HUES64 (cell line): ENCODE measurements around the gene ANKRD10.

Experiments
- H3K27ac ChIP-seq: 2 replicates; pipeline ENCODE4 v1.7.0; 2013; ENCODE audit warnings: low read depth, low read length, inconsistent platforms
- H3K27me3 ChIP-seq: 2 replicates; pipeline ENCODE4 v1.6.1; 2013; ENCODE audit warnings: mild to moderate bottlenecking, low read length; ENCODE audit not compliant: insufficient read depth
- H3K36me3 ChIP-seq: 2 replicates; pipeline ENCODE4 v1.6.1; 2013; ENCODE audit warnings: mild to moderate bottlenecking, low read length; ENCODE audit not compliant: insufficient read depth
- H3K4me1 ChIP-seq: 2 replicates; pipeline ENCODE4 v1.6.1; 2013; ENCODE audit warnings: mild to moderate bottlenecking, low read length, moderate library complexity; ENCODE audit not compliant: insufficient read depth
- H3K4me3 ChIP-seq: 2 replicates; pipeline ENCODE4 v1.5.1; 2013; ENCODE audit warnings: mild to moderate bottlenecking, low read length, moderate library complexity
- H3K9ac ChIP-seq: 2 replicates; pipeline ENCODE4 v1.6.1; 2013; ENCODE audit warnings: mild to moderate bottlenecking, low read depth, low read length
- H3K9me3 ChIP-seq: 2 replicates; pipeline ENCODE4 v1.6.1; 2013; ENCODE audit warnings: low read depth, low read length; ENCODE audit not compliant: insufficient read depth
- WGBS: fragments of 150-250, 120-280 bp; methylation state at CpG from one replicate; pipeline ENCODE4 v1.1.7; 2013; ENCODE audit warnings: missing lambda C conversion rate; 5-methylcytosine and 5-hydroxymethylcytosine counted together

ANKRD10 gene

DNA sequence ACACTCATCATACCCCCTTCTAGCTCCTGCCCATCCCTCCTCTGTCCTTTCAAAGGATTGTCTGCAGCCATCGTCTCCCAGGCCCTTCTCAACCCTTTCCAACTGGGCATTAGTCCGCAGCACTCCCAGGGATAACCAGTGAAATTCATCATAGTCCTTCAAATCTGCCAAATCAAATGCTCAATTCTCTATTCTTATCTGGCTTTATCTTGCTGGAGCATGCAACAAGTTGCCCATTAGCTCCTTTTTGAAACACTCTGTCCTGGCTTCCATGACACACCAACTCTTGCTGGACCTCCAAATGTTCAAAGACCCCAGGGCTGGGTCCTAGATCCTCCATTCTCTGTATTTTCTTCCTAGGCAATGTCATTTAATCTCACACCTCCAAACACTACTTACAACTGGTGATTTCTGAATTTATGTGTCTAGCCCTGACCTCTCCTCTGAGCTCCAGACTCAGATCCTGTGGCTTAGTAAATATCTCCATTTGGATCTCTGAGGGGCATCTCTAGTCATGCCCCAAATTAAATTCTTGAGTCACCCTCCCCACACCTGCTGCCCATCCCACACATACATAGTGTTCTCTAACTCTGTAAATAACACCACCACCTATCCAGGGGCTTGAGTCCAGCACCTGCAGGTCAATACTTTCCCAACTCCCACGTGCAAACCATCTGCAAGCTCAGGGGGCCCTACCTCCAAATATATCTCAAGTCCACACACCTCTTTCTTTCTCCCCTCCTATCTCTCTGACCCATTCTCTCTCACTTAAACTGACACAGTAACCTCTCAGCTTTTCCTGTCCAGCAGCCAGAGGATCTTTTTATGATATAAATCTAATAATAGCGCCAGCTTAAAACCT is 9.1 kb upstream of the ANKRD10 start:
- no peaks in the 10 kb centered on the region for H3K27me3 ChIP-seq
- H3K4me3 ChIP-seq: no peak overlapping the region
- H3K27ac ChIP-seq: no peak overlapping the region
- no peaks in the 10 kb centered on the region for H3K36me3 ChIP-seq
- H3K9me3 ChIP-seq: no peaks in the 10 kb centered on the region
- peaks cover 13% of the 10 kb centered on the region; the same call in 1 of the 2 replicates for H3K4me1 ChIP-seq
- WGBS: 92% methylated on average over 4 of the region's 4 CpGs
- no peak overlapping the region for H3K9ac ChIP-seq

- Histone ChIP-seq H3K36me3 (no peaks in the 10 kb centered on the region), H3K9ac (no peak overlapping the region), H3K27ac (no peak overlapping the region), H3K27me3 (no peaks in the 10 kb centered on the region), H3K4me3 (no peak overlapping the region), H3K4me1 (peaks cover 13% of the 10 kb centered on the region; the same call in 1 of the 2 replicates), H3K9me3 (no peaks in the 10 kb centered on the region)
- WGBS: 83% methylated on average over 7 of the region's 7 CpGs
Observed at GRCh38 chr13:110923086-110923485, 8.2 kb upstream of the ANKRD10 start.

DNA sequence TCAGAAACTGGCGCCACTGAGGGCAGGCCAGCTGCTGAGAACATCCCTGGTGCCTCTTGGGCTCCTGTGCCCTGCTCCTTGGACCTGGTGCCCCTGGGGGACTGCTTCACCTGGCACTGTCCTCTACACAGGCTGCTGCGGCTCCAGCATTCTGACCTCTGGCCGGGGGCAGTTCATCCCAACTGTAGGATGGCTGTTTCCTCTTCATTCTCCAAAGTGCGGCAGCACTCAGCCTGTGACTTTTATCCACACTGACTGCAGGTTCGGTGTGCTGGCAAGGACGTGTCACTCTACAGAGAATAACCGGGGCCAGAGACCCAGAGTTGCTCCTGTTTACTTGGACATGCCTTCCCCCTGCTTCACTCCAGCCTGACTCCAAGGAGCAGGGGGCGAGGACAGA is 7.6 kb upstream of the ANKRD10 start:
- H3K27ac ChIP-seq: no peak overlapping the region
- no peak overlapping the region for H3K9ac ChIP-seq
- H3K4me1 ChIP-seq: peaks cover 13% of the 10 kb centered on the region; the same call in 1 of the 2 replicates
- WGBS: 79% methylated on average over 8 of the region's 8 CpGs
- H3K4me3 ChIP-seq: no peak overlapping the region
- no peaks in the 10 kb centered on the region for H3K27me3 ChIP-seq
- H3K36me3 ChIP-seq: no peaks in the 10 kb centered on the region
- H3K9me3 ChIP-seq: no peaks in the 10 kb centered on the region

DNA sequence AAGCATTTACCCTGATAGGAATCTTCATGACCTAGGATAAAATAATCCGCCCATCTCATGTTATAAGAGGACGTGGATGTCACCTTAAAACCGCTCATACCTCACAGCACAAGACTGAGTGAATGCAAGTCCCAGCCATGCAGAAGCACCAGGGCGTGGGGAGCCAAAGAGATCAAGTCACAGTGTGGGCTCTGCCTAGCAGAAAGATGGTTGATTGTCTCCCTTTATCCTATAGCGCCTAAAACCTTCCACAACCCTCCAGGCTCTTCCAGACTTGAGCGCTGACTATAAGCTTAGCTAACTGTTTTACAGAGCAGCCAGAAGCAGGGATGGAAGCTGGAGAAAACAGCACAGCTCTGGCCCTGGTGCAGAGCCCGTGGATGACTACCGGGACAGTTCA is 6.8 kb upstream of the ANKRD10 start:
- H3K36me3 ChIP-seq: no peaks in the 10 kb centered on the region
- H3K9ac ChIP-seq: no peak overlapping the region
- H3K4me1 ChIP-seq: peaks cover 13% of the 10 kb centered on the region; the same call in 1 of the 2 replicates
- H3K4me3 ChIP-seq: no peak overlapping the region
- H3K9me3 ChIP-seq: no peaks in the 10 kb centered on the region
- H3K27me3 ChIP-seq: no peaks in the 10 kb centered on the region
- 89% methylated on average over 8 of the region's 8 CpGs for WGBS
- no peak overlapping the region for H3K27ac ChIP-seq

- 83% methylated on average over 13 of the region's 13 CpGs for WGBS
- no peaks in the 10 kb centered on the region for H3K36me3 ChIP-seq
- H3K4me3 ChIP-seq: no peak overlapping the region
- H3K9me3 ChIP-seq: no peaks in the 10 kb centered on the region
- H3K4me1 ChIP-seq: peaks cover 13% of the 10 kb centered on the region
- no peak overlapping the region for H3K9ac ChIP-seq
- no peak overlapping the region for H3K27ac ChIP-seq
- H3K27me3 ChIP-seq: no peaks in the 10 kb centered on the region
Observed at GRCh38 chr13:110921209-110921608, 6.3 kb upstream of the ANKRD10 start.

GRCh38 chr13:110920038-110920437 is 5.2 kb upstream of the ANKRD10 start:
- Histone ChIP-seq H3K9ac (no peak overlapping the region), H3K27me3 (no peaks in the 10 kb centered on the region), H3K9me3 (no peaks in the 10 kb centered on the region), H3K27ac (no peak overlapping the region), H3K36me3 (no peaks in the 10 kb centered on the region), H3K4me1 (peaks cover 7% of the 10 kb centered on the region), H3K4me3 (no peak overlapping the region)
- 97% methylated on average over 5 of the region's 5 CpGs for WGBS

DNA sequence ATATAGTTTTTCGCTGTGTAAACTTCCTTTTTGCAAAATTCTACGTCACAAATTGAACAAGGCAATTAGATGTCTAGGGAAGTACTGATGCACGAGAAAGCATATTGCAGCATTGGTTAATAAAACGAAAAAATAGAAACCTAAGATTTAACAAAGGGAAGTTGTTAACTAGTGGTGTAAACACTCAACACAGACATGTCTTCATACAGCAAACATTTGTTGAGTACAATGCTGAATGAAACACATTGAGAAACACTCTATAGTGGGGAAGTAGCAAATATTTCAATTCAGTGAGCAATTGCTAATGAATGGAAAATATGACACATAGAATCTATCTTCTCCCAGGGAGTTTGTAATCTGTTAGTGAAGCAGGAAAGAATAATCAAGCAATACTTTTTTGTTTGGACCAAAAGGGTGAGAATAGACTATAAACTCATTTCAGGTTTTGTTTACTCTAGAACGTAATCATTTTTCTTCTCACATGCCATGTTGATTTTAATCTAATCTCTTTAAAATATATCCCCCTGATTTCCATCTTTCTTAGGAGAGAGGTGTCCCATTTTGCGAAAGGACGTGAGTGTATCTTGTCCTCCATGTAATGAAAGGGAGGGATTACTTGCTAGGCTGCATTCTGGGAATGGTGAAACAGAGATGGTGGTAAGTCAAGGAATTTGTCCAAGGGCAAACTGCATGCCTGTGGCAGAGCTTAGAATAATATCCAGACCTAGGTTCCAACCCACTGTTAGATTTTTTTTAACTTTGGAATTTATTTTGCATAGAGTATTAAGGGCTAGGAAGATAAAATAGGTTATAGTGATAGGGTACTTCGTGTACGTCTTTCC is 1.7 kb upstream of the ANKRD10 start:
- 86% methylated on average over 7 of the region's 9 CpGs for WGBS
- no peaks in the 10 kb centered on the region for H3K27me3 ChIP-seq
- H3K27ac ChIP-seq: no peak overlapping the region
- H3K36me3 ChIP-seq: no peaks in the 10 kb centered on the region
- H3K9ac ChIP-seq: no peak overlapping the region
- H3K4me3 ChIP-seq: peak overlapping the region; percentile 84
- H3K9me3 ChIP-seq: no peaks in the 10 kb centered on the region
- peaks cover 17% of the 10 kb centered on the region for H3K4me1 ChIP-seq

DNA sequence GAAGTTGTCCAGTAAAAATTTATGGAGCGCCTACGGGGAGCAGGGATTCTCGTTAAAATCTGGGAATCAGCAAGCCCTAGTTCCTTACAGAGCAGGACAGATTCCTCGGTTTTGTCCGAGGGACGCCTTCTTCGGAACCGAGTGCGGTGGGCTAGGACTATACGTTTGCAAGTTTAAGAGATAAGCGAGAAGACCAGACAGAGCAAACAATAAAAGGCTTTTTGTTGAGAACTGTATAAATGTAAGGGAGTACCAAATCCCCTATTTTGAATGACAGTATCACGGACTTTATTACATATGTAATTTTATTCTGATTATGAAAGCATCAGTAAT is 971 bp upstream of the ANKRD10 start:
- H3K4me3 ChIP-seq: peak overlapping the region; percentile 84
- 2% methylated on average over 11 of the region's 12 CpGs for WGBS
- H3K9ac ChIP-seq: peak overlapping the region; percentile 93
- peaks cover 20% of the 10 kb centered on the region for H3K4me1 ChIP-seq
- H3K9me3 ChIP-seq: no peaks in the 10 kb centered on the region
- H3K27me3 ChIP-seq: no peaks in the 10 kb centered on the region
- 0 out of 2 replicates have a peak, but pooled peaks cover under 1% of the 10 kb centered on the region for H3K36me3 ChIP-seq
- peak overlapping the region; percentile 96 for H3K27ac ChIP-seq

DNA sequence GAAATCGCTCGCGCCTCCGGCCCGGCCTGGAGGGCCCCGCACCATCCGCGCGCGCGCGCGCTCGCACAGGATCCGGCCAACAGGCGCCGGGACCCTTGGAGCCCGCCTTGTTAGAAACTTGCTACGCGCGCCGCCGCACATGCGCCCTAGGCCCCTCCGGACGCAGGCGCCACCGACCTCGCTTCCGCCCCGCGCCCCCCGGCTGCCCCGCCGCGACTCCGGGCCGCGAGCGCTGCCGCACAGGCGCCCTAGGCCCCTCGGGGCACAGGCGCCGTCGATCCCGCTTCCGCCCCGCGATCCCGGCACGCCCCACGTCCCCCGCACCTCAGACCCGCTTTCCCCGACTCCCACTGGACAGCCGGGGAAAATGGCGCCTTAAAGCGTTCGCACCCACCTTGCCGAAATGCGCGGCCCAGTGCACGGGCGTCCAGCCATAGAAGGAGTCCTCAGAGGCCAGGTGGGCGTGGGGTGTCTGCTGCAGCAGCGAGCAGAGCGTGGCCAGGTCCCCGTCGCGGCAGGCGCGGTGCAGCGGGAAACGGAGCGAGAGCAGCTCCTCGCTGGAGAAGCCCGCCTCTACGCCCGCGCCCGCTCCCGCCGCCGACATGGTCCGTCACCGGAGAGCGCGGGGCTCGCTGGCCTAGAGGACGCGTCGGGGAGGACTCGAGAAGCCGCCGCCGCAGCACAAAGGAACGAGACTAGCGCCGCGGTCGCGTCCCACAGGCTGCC is 375 bp downstream of the ANKRD10 start:
- WGBS: under 1% methylated on average over 103 of the region's 103 CpGs
- Histone ChIP-seq H3K4me3 (peak overlapping the region; percentile 99), H3K27ac (peak overlapping the region; percentile 99), H3K4me1 (peaks cover 27% of the 10 kb centered on the region), H3K9me3 (no peaks in the 10 kb centered on the region), H3K27me3 (no peaks in the 10 kb centered on the region), H3K36me3 (peaks cover 14% of the 10 kb centered on the region), H3K9ac (peak overlapping the region; percentile 100)

DNA sequence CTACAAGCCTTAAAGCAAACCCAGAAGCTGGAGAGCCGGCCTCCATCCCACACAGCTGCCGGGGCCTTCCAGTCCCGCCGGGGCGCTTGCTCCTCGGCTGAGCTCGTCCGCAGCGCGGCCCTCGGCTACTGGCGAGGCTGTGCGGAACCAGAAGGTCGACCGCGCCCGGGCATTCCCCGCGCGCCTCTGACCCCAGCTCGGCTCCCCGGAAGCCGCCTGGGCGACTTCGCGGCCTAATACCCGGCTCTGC is 863 bp downstream of the ANKRD10 start:
- WGBS: under 1% methylated on average over 27 of the region's 27 CpGs
- peaks cover 32% of the 10 kb centered on the region for H3K4me1 ChIP-seq
- no peaks in the 10 kb centered on the region for H3K9me3 ChIP-seq

More for the DNA sequence above, 863 bp downstream of the ANKRD10 start:
- peak overlapping the region; percentile 99 for H3K4me3 ChIP-seq
- H3K36me3 ChIP-seq: peaks cover 19% of the 10 kb centered on the region
- peak overlapping the region; percentile 100 for H3K9ac ChIP-seq
- no peaks in the 10 kb centered on the region for H3K27me3 ChIP-seq
- H3K27ac ChIP-seq: peak overlapping the region; percentile 99
